WTC11 (cell line): ENCODE results near the gene ATP11B. TPM values are rescaled to one million over a fixed set of nuclear protein-coding genes. Genes with fewer than 3 reads are reported as not detected.

Experiments used
- ATAC-seq: fragments of 200-7000 bp; cut with Tn5 transposase; 2 replicates; pipeline ENCODE4 v1.10.0; 2021; ENCODE audit warnings: mild to moderate bottlenecking, moderate library complexity
- CTCF ChIA-PET: fragments of 300-600 bp; sonication (Branson Sonifier 250); formaldehyde crosslinking; loops from one replicate; lab custom pipeline; 2021; ENCODE audit warnings: antibody characterized with exemption; lab: Charles Lee
- POLR2A ChIA-PET: fragments of 350-600 bp; sonication (Branson Sonifier 250); formaldehyde crosslinking; loops from one replicate; lab custom pipeline; 2021; ENCODE audit warnings: antibody characterized with exemption; lab: Charles Lee
- DNase-seq: peaks from one replicate; pipeline ENCODE4 v3.0.0; 2021; ENCODE audit warnings: low spot score
- H3K27ac Mint-ChIP-seq: 2 replicates; pipeline ENCODE4 v1.8.0; 2021; ENCODE audit warnings: mixed read lengths
- H3K27me3 Mint-ChIP-seq: 2 replicates; pipeline ENCODE4 v1.8.0; 2021; ENCODE audit warnings: low read depth, mild to moderate bottlenecking, moderate library complexity, mixed read lengths
- H3K36me3 Mint-ChIP-seq: 2 replicates; pipeline ENCODE4 v1.8.0; 2021; ENCODE audit warnings: mixed read lengths
- H3K4me1 Mint-ChIP-seq: 2 replicates; pipeline ENCODE4 v1.8.0; 2022; ENCODE audit warnings: mixed read lengths
- H3K4me3 Mint-ChIP-seq: 2 replicates; pipeline ENCODE4 v1.8.0; 2021; ENCODE audit warnings: mild to moderate bottlenecking, moderate library complexity, mixed read lengths
- H3K9me3 Mint-ChIP-seq: 2 replicates; pipeline ENCODE4 v1.8.0; 2021; ENCODE audit warnings: mixed read lengths
- AR ChIP-seq: fragments of 250-450 bp; sonication (Bioruptor Pico); IDR thresholded peaks from 2 replicates; pipeline ENCODE4 v1.9.0; 2021; ENCODE audit warnings: mild to moderate bottlenecking
- CDX4 ChIP-seq: fragments of 250-450 bp; sonication (Bioruptor Pico); IDR thresholded peaks from 2 replicates; pipeline ENCODE4 v1.9.0; 2021; ENCODE audit warnings: moderate library complexity, mild to moderate bottlenecking, inconsistent platforms, borderline replicate concordance
- E2F5 ChIP-seq: sonication (generic); formaldehyde crosslinking; IDR thresholded peaks from 2 replicates; pipeline ENCODE4 v1.8.1; 2022; ENCODE audit warnings: mild to moderate bottlenecking, moderate library complexity, missing genetic modification reagents
- EMX1 ChIP-seq: fragments of 250-450 bp; sonication (Bioruptor Pico); IDR thresholded peaks from 2 replicates; pipeline ENCODE4 v1.8.0; 2021; ENCODE audit warnings: mild to moderate bottlenecking
- FOXP1 ChIP-seq: sonication (generic); formaldehyde crosslinking; IDR thresholded peaks from 2 replicates; pipeline ENCODE4 v1.8.0; 2022; ENCODE audit warnings: missing genetic modification reagents, mild to moderate bottlenecking, moderate library complexity, borderline replicate concordance
- GRHL2 ChIP-seq: fragments of 250-450 bp; sonication (Bioruptor Pico); IDR thresholded peaks from 2 replicates; pipeline ENCODE4 v1.8.0; 2022; ENCODE audit warnings: mild to moderate bottlenecking, moderate library complexity; ENCODE audit not compliant: insufficient replicate concordance, severe bottlenecking
- GTF2I ChIP-seq: fragments of 250-450 bp; sonication (Bioruptor Pico); conservative IDR thresholded peaks from 2 replicates; pipeline ENCODE4 v1.4.0; 2021; ENCODE audit warnings: mild to moderate bottlenecking
- MAX ChIP-seq: sonication (generic); formaldehyde crosslinking; IDR thresholded peaks from 2 replicates; pipeline ENCODE4 v1.8.0; 2022; ENCODE audit warnings: mild to moderate bottlenecking, missing genetic modification reagents
- MLX ChIP-seq: sonication (generic); formaldehyde crosslinking; IDR thresholded peaks from 2 replicates; pipeline ENCODE4 v1.8.1; 2023; ENCODE audit warnings: mild to moderate bottlenecking, missing genetic modification reagents, moderate library complexity
- MXD4 ChIP-seq: fragments of 250-450 bp; sonication (Bioruptor Pico); IDR thresholded peaks from 2 replicates; pipeline ENCODE4 v1.8.0; 2021; ENCODE audit warnings: mild to moderate bottlenecking, moderate library complexity, borderline replicate concordance
- NFE2L1 ChIP-seq: sonication (generic); formaldehyde crosslinking; IDR thresholded peaks from 2 replicates; pipeline ENCODE4 v1.8.1; 2023; ENCODE audit warnings: missing genetic modification reagents
- NR3C1 ChIP-seq: sonication (generic); formaldehyde crosslinking; conservative IDR thresholded peaks from 2 replicates; pipeline ENCODE4 v1.8.1; 2023; ENCODE audit warnings: low read depth, mild to moderate bottlenecking, missing genetic modification reagents
- SOX15 ChIP-seq: fragments of 250-450 bp; sonication (Bioruptor Pico); IDR thresholded peaks from 2 replicates; pipeline ENCODE4 v1.9.0; 2021; ENCODE audit warnings: mild to moderate bottlenecking
- TEAD1 ChIP-seq: sonication (generic); formaldehyde crosslinking; IDR thresholded peaks from 2 replicates; pipeline ENCODE4 v1.8.0; 2022; ENCODE audit warnings: mild to moderate bottlenecking, missing genetic modification reagents
- ZBTB21 ChIP-seq: sonication (generic); formaldehyde crosslinking; IDR thresholded peaks from 2 replicates; pipeline ENCODE4 v1.8.1; 2023; ENCODE audit warnings: mild to moderate bottlenecking, missing genetic modification reagents, borderline replicate concordance
- ZBTB43 ChIP-seq: sonication (generic); formaldehyde crosslinking; IDR thresholded peaks from 2 replicates; pipeline ENCODE4 v1.8.1; 2023; ENCODE audit warnings: mild to moderate bottlenecking, missing genetic modification reagents
- ZNF121 ChIP-seq: sonication (generic); formaldehyde crosslinking; IDR thresholded peaks from 2 replicates; pipeline ENCODE4 v1.8.0; 2023; ENCODE audit warnings: missing genetic modification reagents
- ZNF138 ChIP-seq: sonication (generic); formaldehyde crosslinking; conservative IDR thresholded peaks from 2 replicates; pipeline ENCODE4 v1.8.1; 2022; ENCODE audit warnings: mild to moderate bottlenecking, moderate library complexity, missing genetic modification reagents
- ZNF232 ChIP-seq: sonication (generic); formaldehyde crosslinking; IDR thresholded peaks from 2 replicates; pipeline ENCODE4 v1.8.0; 2022; ENCODE audit warnings: mild to moderate bottlenecking, missing genetic modification reagents
- ZNF317 ChIP-seq: sonication (generic); formaldehyde crosslinking; IDR thresholded peaks from 2 replicates; pipeline ENCODE4 v1.8.1; 2023; ENCODE audit warnings: low read depth, mild to moderate bottlenecking, moderate library complexity, missing genetic modification reagents, borderline replicate concordance
- total RNA-seq: library from RNA; stranded (reverse); gene quantifications from 3 replicates; pipeline ENCODE4 v1.2.3, GENCODE V29; 2021
- TF ChIP-seq, protein P1 (sequence below): sonication (generic); formaldehyde crosslinking; IDR thresholded peaks from 2 replicates; pipeline ENCODE4 v1.8.1; 2023; ENCODE audit warnings: mild to moderate bottlenecking, missing genetic modification reagents, moderate library complexity
- TF ChIP-seq, protein P2 (sequence below): sonication (generic); formaldehyde crosslinking; IDR thresholded peaks from 2 replicates; pipeline ENCODE4 v1.8.0; 2023; ENCODE audit warnings: missing genetic modification reagents

Gene ATP11B
- total RNA-seq, 1 experiment from 2014 or later: 25.7 TPM

GRCh38 chr3:182948305-182948704 is 155.0 kb downstream of the ATP11B start:
- POLR2A ChIA-PET: no interaction called here
- Mint-ChIP-seq H3K36me3 (peaks cover 52% of the 10 kb centered on the region), H3K27me3 (no peaks in the 10 kb centered on the region), H3K4me3 (no peak overlapping the region), H3K27ac (peak overlapping the region; percentile 6), H3K9me3 (peaks cover 19% of the 10 kb centered on the region), H3K4me1 (peaks cover 34% of the 10 kb centered on the region)
- CTCF ChIA-PET: interaction anchor here (1.5 kb wide), 1 partner anchor 38 kb away, joined by 4 read pairs; no protein-coding TSS in a partner anchor
- no peak for ATAC-seq
- TF ChIP-seq, protein P1, sequence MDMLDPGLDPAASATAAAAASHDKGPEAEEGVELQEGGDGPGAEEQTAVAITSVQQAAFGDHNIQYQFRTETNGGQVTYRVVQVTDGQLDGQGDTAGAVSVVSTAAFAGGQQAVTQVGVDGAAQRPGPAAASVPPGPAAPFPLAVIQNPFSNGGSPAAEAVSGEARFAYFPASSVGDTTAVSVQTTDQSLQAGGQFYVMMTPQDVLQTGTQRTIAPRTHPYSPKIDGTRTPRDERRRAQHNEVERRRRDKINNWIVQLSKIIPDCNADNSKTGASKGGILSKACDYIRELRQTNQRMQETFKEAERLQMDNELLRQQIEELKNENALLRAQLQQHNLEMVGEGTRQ: peak; percentile 50
- TF ChIP-seq MLX (CRISPR knock-in tag): no peak
- no peak for DNase-seq

- Mint-ChIP-seq H3K36me3 (peaks cover 57% of the 10 kb centered on the region), H3K4me3 (no peak overlapping the region), H3K27ac (0 out of 2 replicates have a peak overlapping the region, but pooled peaks have one; percentile 31)
- POLR2A ChIA-PET: no interaction called here
- DNase-seq: no peak
- no peak for TF ChIP-seq ZNF232 (CRISPR knock-in tag)
- no peak for TF ChIP-seq NFE2L1 (CRISPR knock-in tag)
- no peak for TF ChIP-seq E2F5 (CRISPR knock-in tag)
- no peak for TF ChIP-seq GRHL2 (CRISPR knock-in tag)
- TF ChIP-seq ZNF121 (CRISPR knock-in tag): no peak
- no peak for TF ChIP-seq CDX4 (CRISPR knock-in tag)
- TF ChIP-seq SOX15 (CRISPR knock-in tag): no peak
- no peak for TF ChIP-seq ZNF138 (CRISPR knock-in tag)
- no peak for TF ChIP-seq AR (CRISPR knock-in tag)
- no peak for TF ChIP-seq ZNF317 (CRISPR knock-in tag)
- no peak for TF ChIP-seq MAX (CRISPR knock-in tag)
- no peak for TF ChIP-seq ZBTB21
- TF ChIP-seq, all 79 proteins: peak for 0
- Mint-ChIP-seq H3K9me3 (peaks cover 28% of the 10 kb centered on the region), H3K27me3 (no peaks in the 10 kb centered on the region), H3K4me1 (peaks cover 20% of the 10 kb centered on the region)
- CTCF ChIA-PET: no interaction called here
- no peak for ATAC-seq
Observed at GRCh38 chr3:182949688-182950087, 156.4 kb downstream of the ATP11B start.

GRCh38 chr3:182954553-182955235 is 161.4 kb downstream of the ATP11B start:
- H3K36me3 Mint-ChIP-seq: peaks cover 58% of the 10 kb centered on the region
- ATAC-seq (no peak), DNase-seq (no peak)
- ChIA-PET POLR2A (no interaction called here), CTCF (no interaction called here)
- no peak overlapping the region for H3K27ac Mint-ChIP-seq
- peaks cover 26% of the 10 kb centered on the region for H3K9me3 Mint-ChIP-seq
- TF ChIP-seq ZBTB43 (CRISPR knock-in tag) (no peak), EMX1 (no peak), GTF2I (no peak), FOXP1 (CRISPR knock-in tag) (no peak), TEAD1 (CRISPR knock-in tag) (no peak), MXD4 (CRISPR knock-in tag) (no peak), NR3C1 (no peak)
- TF ChIP-seq, protein P2, sequence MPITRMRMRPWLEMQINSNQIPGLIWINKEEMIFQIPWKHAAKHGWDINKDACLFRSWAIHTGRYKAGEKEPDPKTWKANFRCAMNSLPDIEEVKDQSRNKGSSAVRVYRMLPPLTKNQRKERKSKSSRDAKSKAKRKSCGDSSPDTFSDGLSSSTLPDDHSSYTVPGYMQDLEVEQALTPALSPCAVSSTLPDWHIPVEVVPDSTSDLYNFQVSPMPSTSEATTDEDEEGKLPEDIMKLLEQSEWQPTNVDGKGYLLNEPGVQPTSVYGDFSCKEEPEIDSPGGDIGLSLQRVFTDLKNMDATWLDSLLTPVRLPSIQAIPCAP: no peak
- TF ChIP-seq, all 79 proteins: peak for 0
- no peak overlapping the region for H3K4me3 Mint-ChIP-seq
- no peaks in the 10 kb centered on the region for H3K27me3 Mint-ChIP-seq
- H3K4me1 Mint-ChIP-seq: peaks cover 5% of the 10 kb centered on the region
